Measurements from ENCODE around the gene SLC30A4.

The SLC30A4 gene

GRCh38 chr15:45522328-45523165 is at the start of gene SLC30A4:
TSS of gene SLC30A4 (minus strand) at chr15:45522755. CDS start at chr15:45522354, 401 bp downstream.
- no peaks in the 10 kb centered on the region for H3K9me3 Mint-ChIP-seq
- H3K27ac Mint-ChIP-seq (ENCODE audit: low read depth) = peak within 1 kb of the TSS; percentile 65
- H3K27me3 Mint-ChIP-seq = no peaks in the 10 kb centered on the region
- H3K36me3 Mint-ChIP-seq (ENCODE audit: insufficient read depth) = peaks cover 2% of the 10 kb centered on the region
- ATAC-seq (replicated peaks; ENCODE audit: extremely low read depth, poor library complexity, severe bottlenecking) (peak; percentile 82), DNase-seq (ENCODE audit: low spot score in 2 of 2) (peak; percentile 39 to 43)
- peaks cover 26% of the 10 kb centered on the region for H3K4me1 Mint-ChIP-seq
- H3K4me3 Mint-ChIP-seq = peak within 1 kb of the TSS; percentile 96

- no peak overlapping the region for H3K4me3 Mint-ChIP-seq
- no peaks in the 10 kb centered on the region for H3K4me1 Mint-ChIP-seq
- no peaks in the 10 kb centered on the region for H3K36me3 Mint-ChIP-seq (ENCODE audit: insufficient read depth)
- no peaks in the 10 kb centered on the region for H3K9me3 Mint-ChIP-seq
- DNase-seq (ENCODE audit: low spot score in 2 of 2) (no peak), ATAC-seq (replicated peaks; ENCODE audit: extremely low read depth, poor library complexity, severe bottlenecking) (no peak)
- no peak overlapping the region for H3K27ac Mint-ChIP-seq (ENCODE audit: low read depth)
- peaks cover 73% of the 10 kb centered on the region for H3K27me3 Mint-ChIP-seq
Measured at GRCh38 chr15:45555934-45556608, 33.5 kb upstream of the SLC30A4 start.

- Mint-ChIP-seq H3K9me3 (no peaks in the 10 kb centered on the region), H3K27ac (ENCODE audit: low read depth) (no peak overlapping the region), H3K27me3 (peaks cover 83% of the 10 kb centered on the region), H3K4me3 (no peak overlapping the region), H3K4me1 (no peaks in the 10 kb centered on the region), H3K36me3 (ENCODE audit: insufficient read depth) (no peaks in the 10 kb centered on the region)
- DNase-seq (ENCODE audit: low spot score in 2 of 2) (no peak), ATAC-seq (replicated peaks; ENCODE audit: extremely low read depth, poor library complexity, severe bottlenecking) (no peak)
Measured at GRCh38 chr15:45551676-45552075, 29.1 kb upstream of the SLC30A4 start.

- Mint-ChIP-seq H3K4me1 (no peaks in the 10 kb centered on the region), H3K27me3 (peaks cover 83% of the 10 kb centered on the region), H3K36me3 (ENCODE audit: insufficient read depth) (no peaks in the 10 kb centered on the region), H3K27ac (ENCODE audit: low read depth) (no peak overlapping the region), H3K9me3 (no peaks in the 10 kb centered on the region), H3K4me3 (no peak overlapping the region)
- DNase-seq (ENCODE audit: low spot score in 2 of 2) (no peak), ATAC-seq (replicated peaks; ENCODE audit: extremely low read depth, poor library complexity, severe bottlenecking) (no peak)
Measured at GRCh38 chr15:45550436-45550835, 27.9 kb upstream of the SLC30A4 start.

- Mint-ChIP-seq H3K27me3 (peaks cover 76% of the 10 kb centered on the region), H3K4me1 (no peaks in the 10 kb centered on the region), H3K27ac (ENCODE audit: low read depth) (no peak overlapping the region), H3K4me3 (no peak overlapping the region), H3K9me3 (no peaks in the 10 kb centered on the region), H3K36me3 (ENCODE audit: insufficient read depth) (no peaks in the 10 kb centered on the region)
- DNase-seq (ENCODE audit: low spot score in 2 of 2) (no peak), ATAC-seq (replicated peaks; ENCODE audit: extremely low read depth, poor library complexity, severe bottlenecking) (no peak)
Measured at GRCh38 chr15:45549541-45550220, 27.1 kb upstream of the SLC30A4 start.

- H3K4me1 Mint-ChIP-seq = no peaks in the 10 kb centered on the region
- H3K27me3 Mint-ChIP-seq = peaks cover 70% of the 10 kb centered on the region
- no peaks in the 10 kb centered on the region for H3K9me3 Mint-ChIP-seq
- no peak overlapping the region for H3K4me3 Mint-ChIP-seq
- H3K27ac Mint-ChIP-seq (ENCODE audit: low read depth) = no peak overlapping the region
- ATAC-seq (replicated peaks; ENCODE audit: extremely low read depth, poor library complexity, severe bottlenecking) (no peak), DNase-seq (ENCODE audit: low spot score in 2 of 2) (no peak)
- H3K36me3 Mint-ChIP-seq (ENCODE audit: insufficient read depth) = no peaks in the 10 kb centered on the region
Measured at GRCh38 chr15:45548753-45549520, 26.4 kb upstream of the SLC30A4 start.

GRCh38 chr15:45546789-45547188 is 24.2 kb upstream of the SLC30A4 start:
- no peak for ATAC-seq (replicated peaks; ENCODE audit: extremely low read depth, poor library complexity, severe bottlenecking)
- no peak overlapping the region for H3K4me3 Mint-ChIP-seq
- no peaks in the 10 kb centered on the region for H3K4me1 Mint-ChIP-seq
- DNase-seq (ENCODE audit: low spot score in 2 of 2) = no peak
- H3K36me3 Mint-ChIP-seq (ENCODE audit: insufficient read depth) = no peaks in the 10 kb centered on the region
- no peak overlapping the region for H3K27ac Mint-ChIP-seq (ENCODE audit: low read depth)
- H3K9me3 Mint-ChIP-seq = no peaks in the 10 kb centered on the region
- H3K27me3 Mint-ChIP-seq = peaks cover 52% of the 10 kb centered on the region

- DNase-seq (ENCODE audit: low spot score in 2 of 2) (no peak), ATAC-seq (replicated peaks; ENCODE audit: extremely low read depth, poor library complexity, severe bottlenecking) (no peak)
- no peaks in the 10 kb centered on the region for H3K36me3 Mint-ChIP-seq (ENCODE audit: insufficient read depth)
- no peaks in the 10 kb centered on the region for H3K4me1 Mint-ChIP-seq
- H3K27ac Mint-ChIP-seq (ENCODE audit: low read depth) = no peak overlapping the region
- peaks cover 39% of the 10 kb centered on the region for H3K27me3 Mint-ChIP-seq
- H3K4me3 Mint-ChIP-seq = no peak overlapping the region
- H3K9me3 Mint-ChIP-seq = no peaks in the 10 kb centered on the region
Measured at GRCh38 chr15:45544266-45545023, 21.9 kb upstream of the SLC30A4 start.

GRCh38 chr15:45543051-45543450 is 20.5 kb upstream of the SLC30A4 start:
- no peak overlapping the region for H3K27ac Mint-ChIP-seq (ENCODE audit: low read depth)
- DNase-seq (ENCODE audit: low spot score in 2 of 2) (no peak), ATAC-seq (replicated peaks; ENCODE audit: extremely low read depth, poor library complexity, severe bottlenecking) (no peak)
- no peaks in the 10 kb centered on the region for H3K4me1 Mint-ChIP-seq
- no peaks in the 10 kb centered on the region for H3K36me3 Mint-ChIP-seq (ENCODE audit: insufficient read depth)
- no peaks in the 10 kb centered on the region for H3K9me3 Mint-ChIP-seq
- H3K4me3 Mint-ChIP-seq = no peak overlapping the region
- peaks cover 25% of the 10 kb centered on the region for H3K27me3 Mint-ChIP-seq

- Mint-ChIP-seq H3K4me1 (no peaks in the 10 kb centered on the region), H3K27ac (ENCODE audit: low read depth) (no peak overlapping the region), H3K36me3 (ENCODE audit: insufficient read depth) (no peaks in the 10 kb centered on the region), H3K9me3 (no peaks in the 10 kb centered on the region), H3K4me3 (no peak overlapping the region), H3K27me3 (peaks cover 2% of the 10 kb centered on the region)
- DNase-seq (ENCODE audit: low spot score in 2 of 2) (no peak), ATAC-seq (replicated peaks; ENCODE audit: extremely low read depth, poor library complexity, severe bottlenecking) (no peak)
Measured at GRCh38 chr15:45540531-45540930, 18.0 kb upstream of the SLC30A4 start.

GRCh38 chr15:45539680-45540079 is 17.1 kb upstream of the SLC30A4 start:
- Mint-ChIP-seq H3K27ac (ENCODE audit: low read depth) (no peak overlapping the region), H3K4me1 (no peaks in the 10 kb centered on the region), H3K27me3 (no peaks in the 10 kb centered on the region), H3K36me3 (ENCODE audit: insufficient read depth) (no peaks in the 10 kb centered on the region), H3K9me3 (no peaks in the 10 kb centered on the region), H3K4me3 (no peak overlapping the region)
- DNase-seq (ENCODE audit: low spot score in 2 of 2) (no peak), ATAC-seq (replicated peaks; ENCODE audit: extremely low read depth, poor library complexity, severe bottlenecking) (no peak)

- Mint-ChIP-seq H3K4me1 (no peaks in the 10 kb centered on the region), H3K4me3 (no peak overlapping the region), H3K9me3 (no peaks in the 10 kb centered on the region), H3K27me3 (peaks cover 20% of the 10 kb centered on the region), H3K36me3 (ENCODE audit: insufficient read depth) (no peaks in the 10 kb centered on the region), H3K27ac (ENCODE audit: low read depth) (no peak overlapping the region)
- no peak for DNase-seq (ENCODE audit: low spot score in 2 of 2)
- ATAC-seq (replicated peaks; ENCODE audit: extremely low read depth, poor library complexity, severe bottlenecking) = no peak
Measured at GRCh38 chr15:45536934-45537333, 14.4 kb upstream of the SLC30A4 start.
